ENCODE measurements around the gene ATF7.

Gene ATF7

DNA sequence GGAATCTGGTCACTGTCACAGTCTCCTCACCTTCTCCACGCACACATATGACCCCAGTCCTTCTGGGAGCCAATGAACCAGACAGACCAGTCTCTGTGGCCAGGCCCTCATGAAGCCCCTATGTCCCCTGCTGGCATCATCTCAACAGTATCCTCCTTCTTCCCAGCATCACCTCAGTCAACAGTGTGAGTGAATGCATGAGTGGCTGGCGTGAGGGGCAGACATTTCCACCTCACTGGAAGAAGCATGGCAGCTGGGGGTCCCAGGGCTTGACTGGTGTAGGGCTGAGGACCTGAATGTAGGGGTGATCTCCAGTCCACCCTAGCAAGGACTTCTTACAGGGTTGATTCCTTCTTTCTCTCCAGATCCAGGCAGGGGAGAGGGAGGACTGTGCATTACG, 128.7 kb downstream of the ATF7 start:
- Histone ChIP-seq H3K79me2 (ENCODE audit: control insufficient read depth, low read length) (peaks cover 27% of the 10 kb centered on the region), H3K4me2 (ENCODE audit: low read length) (no peak overlapping the region), H3K36me3 (ENCODE audit: control insufficient read depth, low read length) (0 out of 2 replicates have a peak, but pooled peaks cover 3% of the 10 kb centered on the region), H3K4me3 (ENCODE audit: low read length) (no peak overlapping the region), H3K9me3 (ENCODE audit: control insufficient read depth, insufficient read depth, low read length) (no peaks in the 10 kb centered on the region), H4K20me1 (ENCODE audit: control insufficient read depth, insufficient read depth, low read depth, low read length) (no peaks in the 10 kb centered on the region), H3K27ac (ENCODE audit: low read depth, low read length) (no peak overlapping the region), H3F3A (ENCODE audit: control insufficient read depth, insufficient read depth) (peaks cover 9% of the 10 kb centered on the region), H3K27me3 (ENCODE audit: control insufficient read depth, low read length) (no peaks in the 10 kb centered on the region), H3K4me1 (ENCODE audit: control insufficient read depth, low read length) (peaks cover 70% of the 10 kb centered on the region), H3K9me2 (replicated peaks; ENCODE audit: control insufficient read depth, low read length) (no peaks in the 10 kb centered on the region)
- TF ChIP-seq EZH2phosphoT487 (IDR thresholded peaks at IDR 0.05; ENCODE audit: borderline replicate concordance, low read length) (no peak), CTCF (IDR thresholded peaks at IDR 0.05; ENCODE audit: low read depth, low read length, poor library complexity, severe bottlenecking) (no peak)

GRCh38 chr12:53496752-53497032, 129.5 kb downstream of the ATF7 start:
- TF ChIP-seq CTCF (IDR thresholded peaks at IDR 0.05; ENCODE audit: low read depth, low read length, poor library complexity, severe bottlenecking): no peak
- no peak for TF ChIP-seq EZH2phosphoT487 (IDR thresholded peaks at IDR 0.05; ENCODE audit: borderline replicate concordance, low read length)
- no peak overlapping the region for H3K4me3 ChIP-seq (ENCODE audit: low read length)
- no peak overlapping the region for H3K4me2 ChIP-seq (ENCODE audit: low read length)
- no peaks in the 10 kb centered on the region for H3K27me3 ChIP-seq (ENCODE audit: control insufficient read depth, low read length)
- H4K20me1 ChIP-seq (ENCODE audit: control insufficient read depth, insufficient read depth, low read depth, low read length): no peaks in the 10 kb centered on the region
- H3F3A ChIP-seq (ENCODE audit: control insufficient read depth, insufficient read depth): peaks cover 9% of the 10 kb centered on the region
- H3K4me1 ChIP-seq (ENCODE audit: control insufficient read depth, low read length): peaks cover 68% of the 10 kb centered on the region
- no peaks in the 10 kb centered on the region for H3K9me2 ChIP-seq (replicated peaks; ENCODE audit: control insufficient read depth, low read length)
- no peaks in the 10 kb centered on the region for H3K9me3 ChIP-seq (ENCODE audit: control insufficient read depth, insufficient read depth, low read length)
- H3K27ac ChIP-seq (ENCODE audit: low read depth, low read length): no peak overlapping the region
- peaks cover 19% of the 10 kb centered on the region for H3K79me2 ChIP-seq (ENCODE audit: control insufficient read depth, low read length)
- 0 out of 2 replicates have a peak, but pooled peaks cover 3% of the 10 kb centered on the region for H3K36me3 ChIP-seq (ENCODE audit: control insufficient read depth, low read length)

DNA sequence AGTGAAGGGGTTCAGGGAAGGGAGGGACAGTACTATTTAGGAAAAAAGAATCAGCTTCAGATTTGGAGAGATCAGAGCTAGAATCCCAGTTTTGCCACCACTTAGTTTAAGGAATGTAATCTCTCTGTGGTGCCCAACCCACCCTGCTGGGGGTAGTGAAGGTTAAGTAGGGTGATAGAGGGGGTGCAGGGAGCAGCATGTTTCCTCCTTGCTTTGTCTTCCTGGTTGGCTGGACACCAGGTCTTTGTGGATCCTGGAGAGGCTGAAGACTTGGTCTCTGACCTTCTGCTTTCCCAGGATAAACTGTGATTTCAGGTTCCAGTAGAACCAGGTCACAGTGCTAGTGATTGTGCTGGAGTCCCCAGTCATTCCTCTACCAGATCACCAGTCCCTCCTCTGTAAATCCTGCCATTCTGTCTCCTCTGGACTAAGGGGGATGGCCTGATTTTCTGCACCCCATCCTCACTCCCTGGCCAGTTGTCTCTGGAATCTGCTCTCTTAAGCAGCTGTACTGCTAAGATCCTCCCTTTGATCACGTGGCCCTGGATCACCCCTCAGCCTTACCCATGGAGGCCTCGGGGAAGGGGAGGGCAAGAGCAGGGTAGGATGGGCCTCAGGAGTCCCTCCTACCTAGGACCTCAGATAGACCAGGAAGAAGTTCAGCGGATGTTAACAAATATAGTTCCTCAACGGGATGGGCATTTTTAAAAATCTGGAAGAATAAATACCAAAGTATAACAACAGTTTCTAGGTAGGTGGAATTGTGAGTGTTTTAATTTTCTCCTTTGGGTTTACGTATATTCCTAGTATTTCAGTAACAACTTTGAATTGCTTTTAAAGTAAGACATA, 130.1 kb downstream of the ATF7 start:
- Histone ChIP-seq H3K36me3 (ENCODE audit: control insufficient read depth, low read length) (0 out of 2 replicates have a peak, but pooled peaks cover 3% of the 10 kb centered on the region), H3K4me3 (ENCODE audit: low read length) (no peak overlapping the region), H3K4me2 (ENCODE audit: low read length) (no peak overlapping the region), H3K79me2 (ENCODE audit: control insufficient read depth, low read length) (peaks cover 17% of the 10 kb centered on the region), H3F3A (ENCODE audit: control insufficient read depth, insufficient read depth) (peaks cover 9% of the 10 kb centered on the region), H3K4me1 (ENCODE audit: control insufficient read depth, low read length) (peaks cover 65% of the 10 kb centered on the region), H3K27me3 (ENCODE audit: control insufficient read depth, low read length) (no peaks in the 10 kb centered on the region), H3K27ac (ENCODE audit: low read depth, low read length) (no peak overlapping the region), H3K9me3 (ENCODE audit: control insufficient read depth, insufficient read depth, low read length) (no peaks in the 10 kb centered on the region), H4K20me1 (ENCODE audit: control insufficient read depth, insufficient read depth, low read depth, low read length) (no peaks in the 10 kb centered on the region), H3K9me2 (replicated peaks; ENCODE audit: control insufficient read depth, low read length) (no peaks in the 10 kb centered on the region)
- TF ChIP-seq CTCF (IDR thresholded peaks at IDR 0.05; ENCODE audit: low read depth, low read length, poor library complexity, severe bottlenecking): no peak
- TF ChIP-seq EZH2phosphoT487 (IDR thresholded peaks at IDR 0.05; ENCODE audit: borderline replicate concordance, low read length): no peak

All from DOHH2 (cell line).